Activated T-cell treated with anti-CD3 and anti-CD28 coated beads for 48 hours (primary cell): ENCODE data around the gene OCIAD2.
"Not testable (repeated sequence)": the region's sequence is repeated elsewhere in the genome, so short reads cannot be mapped to it uniquely, and the experiment has no call there.

ENCODE experiments used
- DNase-seq: peaks from one replicate; pipeline ENCODE4 v3.0.0-alpha.2; 2020; ENCODE audit warnings: low read depth

OCIAD2 gene

GRCh38 chr4:48854395-48854683 is 52.2 kb downstream of the OCIAD2 start:
- no peak for DNase-seq

- DNase-seq: no peak
Measured at GRCh38 chr4:48853604-48854394, 52.8 kb downstream of the OCIAD2 start.

GRCh38 chr4:48851651-48852050 is 54.9 kb downstream of the OCIAD2 start:
- DNase-seq: no peak

- DNase-seq: not testable (repeated sequence)
Measured at GRCh38 chr4:48848799-48849198, 57.8 kb downstream of the OCIAD2 start.

- DNase-seq: no peak
Measured at GRCh38 chr4:48844843-48845242, 61.7 kb downstream of the OCIAD2 start.

- DNase-seq: no peak
Measured at GRCh38 chr4:48841045-48841827, 65.3 kb downstream of the OCIAD2 start.

- no peak for DNase-seq
Measured at GRCh38 chr4:48836658-48837057, 69.9 kb downstream of the OCIAD2 start.
